Thoracic aorta (tissue), 2 donors: ENCODE data around the gene UBR2. TPM values are rescaled to one million over a fixed set of nuclear protein-coding genes. Genes with fewer than 3 reads are reported as not detected.

Experiments
- ATAC-seq: fragments of 150-250 bp; one replicate; pipeline ENCODE4 v1.8.0; 2017; ENCODE audit warnings: low read depth; ENCODE audit not compliant: insufficient number of reproducible peaks, low FRiP score
- DNase-seq: peaks from one replicate; pipeline ENCODE4 v3.0.0-alpha.2; 2020; ENCODE audit warnings: low spot score
- H3K27ac ChIP-seq, 2 donors: fragments of 200-600 bp; sonication (generic); 1 replicate in 1 of 2; 2 replicates in 1 of 2; pipeline ENCODE4 v1.5.1; 2016; ENCODE audit warnings: mild to moderate bottlenecking in 2 of 2, moderate library complexity in 2 of 2
- H3K27me3 ChIP-seq: fragments of 200-600 bp; sonication (generic); replicated peaks from 2 replicates; pipeline ENCODE4 v1.6.0; 2016; ENCODE audit warnings: mild to moderate bottlenecking; ENCODE audit not compliant: insufficient read depth
- H3K36me3 ChIP-seq: fragments of 200-600 bp; sonication (generic); one replicate; pipeline ENCODE4 v1.5.1; 2016
- H3K4me1 ChIP-seq, 2 donors: fragments of 200-600 bp; sonication (generic); 1 replicate in 1 of 2; 2 replicates in 1 of 2; pipeline versions ENCODE4 v1.5.1 to v1.6.0; 2016; ENCODE audit warnings: low read depth in 2 of 2, mild to moderate bottlenecking in 1 of 2; ENCODE audit not compliant: control insufficient read depth in 1 of 2
- H3K4me3 ChIP-seq: fragments of 200-600 bp; sonication (generic); 2 replicates; pipeline ENCODE4 v1.5.1; 2016; ENCODE audit warnings: mild to moderate bottlenecking
- H3K9me3 ChIP-seq: fragments of 200-600 bp; sonication (generic); 2 replicates; pipeline ENCODE4 v1.5.1; 2016
- CTCF ChIP-seq: fragments of 200-600 bp; sonication (generic); IDR thresholded peaks from one replicate; pipeline ENCODE4 v1.5.1; 2019; ENCODE audit warnings: antibody characterized with exemption
- total RNA-seq, 2 donors: library from RNA; depleted of rRNA; stranded (reverse); fragments of >200 nt; gene quantifications; one replicate each; pipeline versions ENCODE4 v1.1.0 to v1.2.3, GENCODE V29; 2016

UBR2 gene
- total RNA-seq, 2 donors from 2014 or later, result 25.9 to 38.7 TPM

GRCh38 chr6:42545226-42545773 is 18.5 kb upstream of the UBR2 start:
- no peaks in the 10 kb centered on the region for H3K36me3 ChIP-seq
- H3K27me3 ChIP-seq, result no peaks in the 10 kb centered on the region
- TF ChIP-seq CTCF, result no peak
- H3K4me3 ChIP-seq, result no peak overlapping the region
- peaks cover 3 to 5% of the 10 kb centered on the region in 2 donors for H3K4me1 ChIP-seq
- no peak for DNase-seq
- H3K27ac ChIP-seq, result no peak overlapping the region
- no peaks in the 10 kb centered on the region for H3K9me3 ChIP-seq
- ATAC-seq, result no peak

GRCh38 chr6:42547407-42548329 is 16.2 kb upstream of the UBR2 start:
- Histone ChIP-seq H3K4me3 (peak overlapping the region; percentile 76), H3K27ac (peak overlapping the region in 1 of 2 donors; percentile 33), H3K27me3 (no peaks in the 10 kb centered on the region), H3K36me3 (no peaks in the 10 kb centered on the region), H3K9me3 (no peaks in the 10 kb centered on the region), H3K4me1 (peaks cover 3 to 5% of the 10 kb centered on the region in 2 donors)
- peak; percentile 46 for DNase-seq
- peak; percentile 96 for TF ChIP-seq CTCF
- ATAC-seq, result peak; percentile 85

GRCh38 chr6:42550277-42550676 is 13.6 kb upstream of the UBR2 start:
- H3K36me3 ChIP-seq, result no peaks in the 10 kb centered on the region
- no peaks in the 10 kb centered on the region for H3K27me3 ChIP-seq
- ATAC-seq (no peak), DNase-seq (no peak)
- H3K4me1 ChIP-seq, result peaks cover 3 to 5% of the 10 kb centered on the region in 2 donors
- no peak overlapping the region for H3K27ac ChIP-seq
- no peak for TF ChIP-seq CTCF
- H3K9me3 ChIP-seq, result no peaks in the 10 kb centered on the region
- no peak overlapping the region for H3K4me3 ChIP-seq

- ATAC-seq, result no peak
- no peak overlapping the region for H3K4me3 ChIP-seq
- DNase-seq, result no peak
- no peaks in the 10 kb centered on the region for H3K9me3 ChIP-seq
- no peaks in the 10 kb centered on the region for H3K36me3 ChIP-seq
- H3K27me3 ChIP-seq, result no peaks in the 10 kb centered on the region
- H3K27ac ChIP-seq, result no peak overlapping the region
- no peak for TF ChIP-seq CTCF
- peaks cover 3 to 5% of the 10 kb centered on the region in 2 donors for H3K4me1 ChIP-seq
Measured at GRCh38 chr6:42551217-42551616, 12.6 kb upstream of the UBR2 start.

GRCh38 chr6:42552380-42552779 is 11.4 kb upstream of the UBR2 start:
- no peak for ATAC-seq
- no peaks in the 10 kb centered on the region for H3K4me1 ChIP-seq
- no peak for DNase-seq
- H3K36me3 ChIP-seq, result no peaks in the 10 kb centered on the region
- H3K27ac ChIP-seq, result no peak overlapping the region
- no peak overlapping the region for H3K4me3 ChIP-seq
- no peaks in the 10 kb centered on the region for H3K9me3 ChIP-seq
- no peak for TF ChIP-seq CTCF
- H3K27me3 ChIP-seq, result no peaks in the 10 kb centered on the region
